Vagina (tissue), 2 donors: ENCODE results near the gene MGA. TPM values are rescaled to one million over a fixed set of nuclear protein-coding genes. Genes with fewer than 3 reads are reported as not detected.

Source experiments
- DNase-seq, 2 donors: peaks; one replicate each; pipeline ENCODE4 v3.0.0-alpha.2; 2017; ENCODE audit errors: extremely low spot score in 2 of 2
- H3K27ac ChIP-seq: fragments of 200-600 bp; sonication (generic); one replicate; pipeline ENCODE4 v1.5.1; 2019
- H3K27me3 ChIP-seq: fragments of 200-600 bp; sonication (generic); one replicate; pipeline ENCODE4 v1.5.1; 2019
- H3K36me3 ChIP-seq, 2 donors: fragments of 200-600 bp; sonication (generic); one replicate each; pipeline ENCODE4 v1.5.1; 2017 to 2019
- H3K4me1 ChIP-seq: fragments of 200-600 bp; sonication (generic); one replicate; pipeline ENCODE4 v1.5.1; 2019
- H3K4me3 ChIP-seq, 2 donors: fragments of 200-600 bp; sonication (generic); 1 replicate in 1 of 2; 2 replicates in 1 of 2; pipeline ENCODE4 v1.5.1; 2016 to 2019
- H3K9me3 ChIP-seq: fragments of 200-600 bp; sonication (generic); one replicate; pipeline ENCODE4 v1.5.1; 2019
- CTCF ChIP-seq, 3 experiments: fragments of 450-650 bp in 2 of 3; fragments of 200-600 bp in 1 of 3; sonication (generic) in 1 of 3; IDR thresholded peaks; one replicate each; pipeline ENCODE4 v1.5.1; 2017 to 2019; ENCODE audit warnings: antibody characterized with exemption in 3 of 3, mild to moderate bottlenecking in 2 of 3, moderate library complexity in 2 of 3
- POLR2A ChIP-seq, 2 donors: fragments of 450-650 bp; IDR thresholded peaks; one replicate each; pipeline ENCODE4 v1.6.1; 2017; ENCODE audit warnings: antibody characterized with exemption in 2 of 2, mild to moderate bottlenecking in 2 of 2, moderate library complexity in 2 of 2
- POLR2AphosphoS5 ChIP-seq, 2 donors: sonication (generic); formaldehyde crosslinking; IDR thresholded peaks; one replicate each; pipeline ENCODE4 v1.9.0; 2017; ENCODE audit warnings: antibody characterized with exemption in 2 of 2, mild to moderate bottlenecking in 2 of 2, low read depth in 1 of 2; ENCODE audit not compliant: insufficient read depth in 1 of 2
- intact Hi-C: fragments of 100-400 bp; cut with DNase I; formaldehyde crosslinking; loops from one replicate; pipeline ENCODE4 v1.15.1; 2023
- total RNA-seq: library from RNA; depleted of rRNA; stranded (reverse); fragments of >200 nt; gene quantifications from one replicate; pipeline ENCODE4 v1.2.3, GENCODE V29; 2016

MGA gene
- total RNA-seq, 1 donor from 2014 or later, result 44.2 TPM

GRCh38 chr15:41622901-41623300, 37.3 kb upstream of the MGA start:
- Histone ChIP-seq H3K27me3 (no peaks in the 10 kb centered on the region), H3K4me3 (no peak overlapping the region), H3K9me3 (no peaks in the 10 kb centered on the region), H3K4me1 (peaks cover 17% of the 10 kb centered on the region), H3K36me3 (no peaks in the 10 kb centered on the region), H3K27ac (no peak overlapping the region)
- no peak for DNase-seq
- intact Hi-C loops, result loop anchor here (5.0 kb wide), 1 partner anchor 39 kb away; the partner anchor contains the start of gene MGA
- no peak for TF ChIP-seq POLR2AphosphoS5 (IDR thresholded peaks at IDR 0.05; ENCODE audit: insufficient read depth in 1 of 2, low read depth in 1 of 2)
- no peak for TF ChIP-seq POLR2A (IDR thresholded peaks at IDR 0.05)
- TF ChIP-seq CTCF (IDR thresholded peaks at IDR 0.05), result no peak

- no peaks in the 10 kb centered on the region for H3K9me3 ChIP-seq
- no peak overlapping the region for H3K4me3 ChIP-seq
- DNase-seq, result no peak
- intact Hi-C loops, result no loop called here
- H3K27ac ChIP-seq, result no peak overlapping the region
- TF ChIP-seq CTCF (IDR thresholded peaks at IDR 0.05) (no peak), POLR2A (IDR thresholded peaks at IDR 0.05) (no peak), POLR2AphosphoS5 (IDR thresholded peaks at IDR 0.05; ENCODE audit: insufficient read depth in 1 of 2, low read depth in 1 of 2) (no peak)
- H3K36me3 ChIP-seq, result no peaks in the 10 kb centered on the region
- H3K4me1 ChIP-seq, result peaks cover 4% of the 10 kb centered on the region
- no peaks in the 10 kb centered on the region for H3K27me3 ChIP-seq
These were observed 33.0 kb upstream of the MGA start for GRCh38 chr15:41627203-41627602.

- intact Hi-C loops, result no loop called here
- Histone ChIP-seq H3K9me3 (no peaks in the 10 kb centered on the region), H3K4me3 (no peak overlapping the region), H3K27ac (no peak overlapping the region), H3K27me3 (no peaks in the 10 kb centered on the region), H3K36me3 (no peaks in the 10 kb centered on the region), H3K4me1 (peaks cover 4% of the 10 kb centered on the region)
- no peak for DNase-seq
- no peak for TF ChIP-seq POLR2A (IDR thresholded peaks at IDR 0.05)
- TF ChIP-seq POLR2AphosphoS5 (IDR thresholded peaks at IDR 0.05; ENCODE audit: insufficient read depth in 1 of 2, low read depth in 1 of 2), result no peak
- no peak for TF ChIP-seq CTCF (IDR thresholded peaks at IDR 0.05)
These were observed 30.7 kb upstream of the MGA start for GRCh38 chr15:41629463-41629862.

GRCh38 chr15:41629883-41630282, 30.3 kb upstream of the MGA start:
- no peak overlapping the region for H3K4me3 ChIP-seq
- no peaks in the 10 kb centered on the region for H3K9me3 ChIP-seq
- H3K4me1 ChIP-seq, result peaks cover 4% of the 10 kb centered on the region
- H3K27me3 ChIP-seq, result no peaks in the 10 kb centered on the region
- no peaks in the 10 kb centered on the region for H3K36me3 ChIP-seq
- intact Hi-C loops, result no loop called here
- TF ChIP-seq POLR2A (IDR thresholded peaks at IDR 0.05) (no peak), POLR2AphosphoS5 (IDR thresholded peaks at IDR 0.05; ENCODE audit: insufficient read depth in 1 of 2, low read depth in 1 of 2) (no peak), CTCF (IDR thresholded peaks at IDR 0.05) (no peak)
- no peak for DNase-seq
- H3K27ac ChIP-seq, result no peak overlapping the region

GRCh38 chr15:41630616-41631217, 29.5 kb upstream of the MGA start:
- H3K27me3 ChIP-seq, result no peaks in the 10 kb centered on the region
- no peak overlapping the region for H3K4me3 ChIP-seq
- no peaks in the 10 kb centered on the region for H3K36me3 ChIP-seq
- DNase-seq, result no peak
- no peak overlapping the region for H3K27ac ChIP-seq
- H3K4me1 ChIP-seq, result peaks cover 4% of the 10 kb centered on the region
- no peaks in the 10 kb centered on the region for H3K9me3 ChIP-seq
- intact Hi-C loops, result no loop called here
- TF ChIP-seq CTCF (IDR thresholded peaks at IDR 0.05) (no peak), POLR2AphosphoS5 (IDR thresholded peaks at IDR 0.05; ENCODE audit: insufficient read depth in 1 of 2, low read depth in 1 of 2) (no peak), POLR2A (IDR thresholded peaks at IDR 0.05) (no peak)
